ENCODE results near the gene RPL36A.
A peak's percentile ranks its signal among the peaks of the same experiment; 100 is the strongest.

The RPL36A gene

GRCh38 chrX:101377547-101377946, 13.3 kb upstream of the RPL36A start:
- no peak for TF ChIP-seq CTCF (conservative IDR thresholded peaks at IDR 0.05)
- H3K27ac ChIP-seq = no peak overlapping the region

- H3K27ac ChIP-seq = no peak overlapping the region
- no peak for TF ChIP-seq CTCF (conservative IDR thresholded peaks at IDR 0.05)
Measured at GRCh38 chrX:101383679-101384205, 7.1 kb upstream of the RPL36A start.

GRCh38 chrX:101385026-101385684, 5.7 kb upstream of the RPL36A start:
- H3K27ac ChIP-seq = no peak overlapping the region
- TF ChIP-seq CTCF (conservative IDR thresholded peaks at IDR 0.05) = no peak

GRCh38 chrX:101385795-101386541, 4.8 kb upstream of the RPL36A start, which contains the start of gene BTK:
Gene BTK (minus strand): TSS chrX:101386191. CDS start chrX:101375284, 10,907 bp downstream.
- no peak within 1 kb of the TSS for H3K27ac ChIP-seq
- no peak for TF ChIP-seq CTCF (conservative IDR thresholded peaks at IDR 0.05)

GRCh38 chrX:101386542-101386885, 4.3 kb upstream of the RPL36A start:
- H3K27ac ChIP-seq = no peak overlapping the region
- TF ChIP-seq CTCF (conservative IDR thresholded peaks at IDR 0.05) = no peak

GRCh38 chrX:101388604-101389003, 2.2 kb upstream of the RPL36A start:
- no peak overlapping the region for H3K27ac ChIP-seq
- no peak for TF ChIP-seq CTCF (conservative IDR thresholded peaks at IDR 0.05)

GRCh38 chrX:101391831-101392230, 1.0 kb downstream of the RPL36A start:
- no peak for TF ChIP-seq CTCF (conservative IDR thresholded peaks at IDR 0.05)
- peak overlapping the region; percentile 54 for H3K27ac ChIP-seq

All from VCaP (cell line).